Lower leg skin (tissue), 4 donors: ENCODE results near the gene GPHB5. TPM values are rescaled to one million over a fixed set of nuclear protein-coding genes. Genes with fewer than 3 reads are reported as not detected.
"Not testable (repeated sequence)": the region's sequence is repeated elsewhere in the genome, so short reads cannot be mapped to it uniquely, and the experiment has no call there.

ENCODE experiments used
- DNase-seq, 2 donors: peaks; one replicate each; pipeline ENCODE4 v3.0.0-alpha.2; 2019; ENCODE audit warnings: low spot score in 2 of 2
- H3K4me3 ChIP-seq: fragments of 200-600 bp; sonication (generic); 2 replicates; pipeline ENCODE4 v1.5.1; 2017; ENCODE audit warnings: mild to moderate bottlenecking, low read depth; ENCODE audit not compliant: poor library complexity, severe bottlenecking
- POLR2A ChIP-seq, 2 donors: fragments of 450-650 bp; IDR thresholded peaks; one replicate each; pipeline ENCODE4 v1.6.1; 2016 to 2017; ENCODE audit warnings: antibody characterized with exemption in 2 of 2, mild to moderate bottlenecking in 1 of 2, moderate library complexity in 1 of 2
- WGBS, 2 donors: methylation state at CpG; one replicate each; pipeline ENCODE4 v1.1.5; 2018; 5-methylcytosine and 5-hydroxymethylcytosine counted together
- intact Hi-C: fragments of 100-400 bp; cut with DNase I; formaldehyde crosslinking; loops from one replicate; pipeline ENCODE4 v1.15.0; 2023; ENCODE audit warnings: low total_unique reads
- total RNA-seq, 4 donors: library from RNA; depleted of rRNA; stranded (reverse); fragments of >200 nt; gene quantifications; one replicate each; pipeline ENCODE4 v1.1.0, GENCODE V29; 2016
- TF ChIP-seq, protein P1 (sequence below), 3 donors: fragments of 450-650 bp; IDR thresholded peaks; one replicate each; pipeline ENCODE4 v1.5.1; 2016; ENCODE audit warnings: antibody characterized with exemption in 3 of 3, mild to moderate bottlenecking in 3 of 3, moderate library complexity in 2 of 3

The GPHB5 gene
- total RNA-seq, 4 donors from 2014 or later: not detected

DNA sequence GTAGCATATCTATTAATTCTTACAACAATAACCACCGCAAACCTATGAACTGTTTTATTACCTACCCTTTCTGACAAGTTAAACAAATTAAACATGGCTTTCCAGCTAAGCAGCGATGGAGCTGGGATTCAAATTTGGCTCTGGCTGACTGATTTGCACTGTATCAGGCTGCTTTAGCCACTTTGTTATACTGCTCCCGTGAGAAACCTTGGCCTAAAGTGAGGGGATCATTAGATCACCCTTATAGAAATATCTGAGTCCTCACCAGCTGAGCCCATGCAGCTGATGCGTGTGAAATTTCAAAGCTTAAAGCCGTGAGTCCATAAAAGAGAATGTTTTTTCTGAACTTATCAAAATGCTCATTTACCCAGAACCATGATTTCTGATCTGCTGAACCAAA lies 8.1 kb upstream of the GPHB5 start:
- 90 to 97% methylated on average over 5 of the region's 5 CpGs for WGBS, 2 donors
- intact Hi-C loops: no loop called here
- no peak for DNase-seq
- no peak overlapping the region for H3K4me3 ChIP-seq
- no peak for TF ChIP-seq POLR2A (IDR thresholded peaks at IDR 0.05)
- TF ChIP-seq, protein P1, sequence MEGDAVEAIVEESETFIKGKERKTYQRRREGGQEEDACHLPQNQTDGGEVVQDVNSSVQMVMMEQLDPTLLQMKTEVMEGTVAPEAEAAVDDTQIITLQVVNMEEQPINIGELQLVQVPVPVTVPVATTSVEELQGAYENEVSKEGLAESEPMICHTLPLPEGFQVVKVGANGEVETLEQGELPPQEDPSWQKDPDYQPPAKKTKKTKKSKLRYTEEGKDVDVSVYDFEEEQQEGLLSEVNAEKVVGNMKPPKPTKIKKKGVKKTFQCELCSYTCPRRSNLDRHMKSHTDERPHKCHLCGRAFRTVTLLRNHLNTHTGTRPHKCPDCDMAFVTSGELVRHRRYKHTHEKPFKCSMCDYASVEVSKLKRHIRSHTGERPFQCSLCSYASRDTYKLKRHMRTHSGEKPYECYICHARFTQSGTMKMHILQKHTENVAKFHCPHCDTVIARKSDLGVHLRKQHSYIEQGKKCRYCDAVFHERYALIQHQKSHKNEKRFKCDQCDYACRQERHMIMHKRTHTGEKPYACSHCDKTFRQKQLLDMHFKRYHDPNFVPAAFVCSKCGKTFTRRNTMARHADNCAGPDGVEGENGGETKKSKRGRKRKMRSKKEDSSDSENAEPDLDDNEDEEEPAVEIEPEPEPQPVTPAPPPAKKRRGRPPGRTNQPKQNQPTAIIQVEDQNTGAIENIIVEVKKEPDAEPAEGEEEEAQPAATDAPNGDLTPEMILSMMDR (IDR thresholded peaks at IDR 0.05): no peak

DNA sequence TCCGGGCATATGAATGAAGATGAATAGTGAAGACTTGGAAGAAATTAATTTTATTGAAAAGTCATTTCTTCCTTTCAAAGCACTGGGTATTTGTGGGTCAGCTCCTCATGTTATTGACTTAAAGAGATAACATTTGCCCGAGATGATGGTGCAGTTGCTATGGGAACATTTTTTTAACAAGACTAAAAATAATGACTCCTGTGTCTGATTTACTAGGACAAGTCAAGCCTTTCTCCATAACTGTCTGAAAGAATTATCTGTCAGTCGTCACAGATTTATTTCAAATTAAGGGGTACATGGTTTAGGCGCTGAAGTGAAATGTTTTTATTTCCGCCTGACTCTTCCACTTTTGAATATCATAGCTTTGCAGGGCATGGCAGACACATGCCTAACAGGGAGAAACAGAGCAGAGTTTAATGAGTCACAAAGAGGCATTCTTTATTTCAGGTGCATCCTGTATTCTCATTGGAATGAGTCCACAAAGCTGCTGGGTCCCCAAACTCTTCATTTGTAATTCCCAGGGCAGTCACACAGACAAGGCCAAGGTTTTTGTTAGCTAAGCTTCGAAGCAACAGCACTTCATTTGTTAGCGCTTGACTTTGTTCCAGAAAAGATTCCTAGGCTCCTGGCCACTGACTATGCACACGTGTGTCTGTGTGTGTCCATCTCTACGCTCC lies 4.3 kb upstream of the GPHB5 start:
- no peak overlapping the region for H3K4me3 ChIP-seq
- TF ChIP-seq, protein P1 (IDR thresholded peaks at IDR 0.05): no peak
- TF ChIP-seq POLR2A (IDR thresholded peaks at IDR 0.05): no peak
- 52 to 53% methylated on average over 9 of the region's 9 CpGs for WGBS, 2 donors
- intact Hi-C loops: no loop called here
- DNase-seq: no peak

DNA sequence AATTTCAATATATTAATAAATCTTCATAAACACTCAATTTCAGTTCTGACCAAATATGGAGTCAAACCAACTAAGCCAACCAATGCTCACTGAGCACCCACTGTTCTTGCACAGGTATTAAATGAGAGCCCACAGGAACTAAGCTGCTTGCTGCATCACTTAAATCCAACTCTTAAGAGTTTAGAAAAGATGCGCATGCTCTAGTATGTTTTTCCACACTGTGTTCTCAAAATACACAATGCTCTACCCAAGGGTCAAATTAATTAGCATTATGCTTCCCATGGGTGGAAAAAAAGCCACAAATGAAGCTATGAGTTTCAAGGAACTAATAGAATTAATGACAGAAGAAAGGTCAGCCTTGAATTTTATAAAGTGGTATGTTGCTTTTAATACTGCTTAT lies 3.7 kb upstream of the GPHB5 start:
- intact Hi-C loops: no loop called here
- WGBS, 2 donors: 82 to 84% methylated on average over 1 of the region's 1 CpG
- no peak for DNase-seq
- no peak for TF ChIP-seq POLR2A (IDR thresholded peaks at IDR 0.05)
- TF ChIP-seq, protein P1 (IDR thresholded peaks at IDR 0.05): no peak
- no peak overlapping the region for H3K4me3 ChIP-seq

DNA sequence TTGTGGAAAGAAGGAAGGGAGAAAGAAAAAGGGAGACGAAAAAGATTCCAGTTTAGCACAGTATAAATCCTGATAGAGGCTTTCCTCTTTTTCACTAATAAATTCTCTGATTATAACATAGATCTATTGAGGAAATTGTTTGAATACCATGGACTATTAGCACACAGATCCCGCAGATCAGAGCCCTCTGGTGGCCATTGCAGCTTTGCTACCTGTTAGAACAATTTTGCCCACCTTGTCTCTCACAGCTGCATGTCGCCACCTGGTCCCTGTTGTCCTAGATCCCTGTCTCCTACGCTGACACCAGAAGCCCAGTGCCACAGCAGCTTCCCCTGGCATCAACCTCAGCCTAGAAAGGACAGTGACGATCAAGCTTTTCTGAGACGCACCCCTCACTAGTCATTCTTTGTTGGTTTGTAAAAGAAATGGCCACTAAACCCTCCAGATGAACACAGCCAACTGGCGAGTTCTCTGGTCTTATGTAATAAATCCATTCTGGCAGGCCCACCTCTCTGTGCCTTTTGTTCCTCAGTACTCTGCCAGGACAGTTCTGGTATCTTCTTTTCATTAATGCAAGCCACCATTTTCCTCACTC lies 9.9 kb downstream of the GPHB5 start:
- DNase-seq: no peak
- TF ChIP-seq POLR2A (IDR thresholded peaks at IDR 0.05): no peak
- TF ChIP-seq, protein P1 (IDR thresholded peaks at IDR 0.05): no peak
- intact Hi-C loops: no loop called here
- 45 to 47% methylated on average over 7 of the region's 7 CpGs for WGBS, 2 donors
- H3K4me3 ChIP-seq: no peak overlapping the region

DNA sequence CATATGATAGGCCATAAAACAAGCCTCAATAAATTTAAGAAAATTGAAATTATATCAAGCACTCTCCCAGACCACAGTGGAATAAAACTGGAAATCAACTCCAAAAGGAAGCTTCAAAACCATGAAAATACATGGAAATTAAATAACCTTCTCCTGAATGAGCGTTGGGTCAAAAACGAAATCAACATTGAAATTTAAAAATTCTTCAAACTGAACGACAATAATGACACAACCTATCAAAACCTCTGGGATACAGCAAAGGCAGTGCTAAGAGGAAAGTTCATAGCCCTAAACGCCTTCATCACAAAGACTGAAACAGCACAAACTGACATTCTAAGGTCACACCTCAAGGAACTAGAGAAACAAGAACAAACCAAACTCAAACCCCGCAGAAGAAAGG lies 14.3 kb downstream of the GPHB5 start:
- DNase-seq, H3K4me3 ChIP-seq, intact Hi-C loops: not testable (repeated sequence)
- 92 to 93% methylated on average over 5 of the region's 5 CpGs for WGBS, 2 donors

- intact Hi-C loops: no loop called here
- TF ChIP-seq, protein P1 (IDR thresholded peaks at IDR 0.05): no peak
- TF ChIP-seq POLR2A (IDR thresholded peaks at IDR 0.05): no peak
- H3K4me3 ChIP-seq: no peak overlapping the region
- DNase-seq: no peak
- 76 to 83% methylated on average over 10 of the region's 10 CpGs for WGBS, 2 donors
These were observed 16.7 kb downstream of the GPHB5 start for GRCh38 chr14:63301891-63302534.
